PFSK-1 (cell line): ENCODE results near the gene C19orf38.

ENCODE experiments used
- FOXP2 ChIP-seq: optimal IDR thresholded peaks from 2 replicates; pipeline ENCODE3; 2011; ENCODE audit warnings: borderline replicate concordance, control low read depth, inconsistent platforms; ENCODE audit not compliant: insufficient read depth; ENCODE audit errors: extremely low read length, extremely low read depth
- POLR2AphosphoS5 ChIP-seq: IDR thresholded peaks from 2 replicates; pipeline ENCODE4 v1.6.1; 2012; ENCODE audit warnings: low read depth, mild to moderate bottlenecking, control low read depth, low read length, moderate library complexity
- REST ChIP-seq, 2 experiments: IDR thresholded peaks; 2 replicates each; pipeline versions ENCODE4 v1.6.1 to v1.8.0; 2011 to 2012; ENCODE audit warnings: low read depth in 2 of 2, low read length in 2 of 2, control low read depth in 1 of 2, inconsistent platforms in 1 of 2, mild to moderate bottlenecking in 1 of 2, moderate library complexity in 1 of 2; ENCODE audit not compliant: insufficient read depth in 1 of 2
- SIN3A ChIP-seq: IDR thresholded peaks from 2 replicates; pipeline ENCODE4 v1.6.1; 2012; ENCODE audit warnings: mild to moderate bottlenecking, low read length, moderate library complexity, borderline replicate concordance; ENCODE audit not compliant: insufficient read depth
- TAF1 ChIP-seq: IDR thresholded peaks from 2 replicates; pipeline ENCODE4 v1.6.1; 2012; ENCODE audit warnings: low read length, control low read depth, borderline replicate concordance; ENCODE audit not compliant: insufficient read depth

- TF ChIP-seq FOXP2 (no peak), TAF1 (no peak), POLR2AphosphoS5 (no peak), REST (IDR thresholded peaks at IDR 0.05; ENCODE audit: insufficient read depth in 1 of 2, low read depth in 2 of 2, low read length in 2 of 2) (no peak), SIN3A (no peak)
These were observed 43.0 kb upstream of the C19orf38 start for GRCh38 chr19:10805065-10805757.
